Heart left ventricle (tissue), 16 donors: ENCODE data around the gene TLCD5. TPM values are rescaled to one million over a fixed set of nuclear protein-coding genes. Genes with fewer than 3 reads are reported as not detected.

Experiments used
- ATAC-seq, 4 donors: fragments of 200-7000 bp; cut with Tn5 transposase; one replicate each; pipeline ENCODE4 v1.9.1; 2020 to 2022; ENCODE audit warnings: moderate library complexity in 4 of 4, mild to moderate bottlenecking in 3 of 4, moderate number of reproducible peaks in 1 of 4
- DNase-seq, 5 donors: peaks; one replicate each; pipeline ENCODE4 v3.0.0-alpha.2; 2020
- H3K27ac ChIP-seq, 12 donors: fragments of 200-600 bp; sonication (generic) in 4 of 12; one replicate each; pipeline versions ENCODE4 v1.5.0 to v1.8.0; 2016 to 2022; ENCODE audit warnings: mild to moderate bottlenecking in 2 of 12
- H3K27me3 ChIP-seq, 9 donors: fragments of 200-600 bp; sonication (generic) in 2 of 9; one replicate each; pipeline versions ENCODE4 v1.5.1 to v1.8.0; 2016 to 2022; ENCODE audit warnings: mild to moderate bottlenecking in 3 of 9
- H3K36me3 ChIP-seq, 9 donors: fragments of 200-600 bp; sonication (generic) in 2 of 9; one replicate each; pipeline versions ENCODE4 v1.5.0 to v1.8.0; 2018 to 2022; ENCODE audit warnings: mild to moderate bottlenecking in 2 of 9
- H3K4me1 ChIP-seq, 12 donors: fragments of 200-600 bp; sonication (generic) in 4 of 12; one replicate each; pipeline versions ENCODE4 v1.5.0 to v1.8.0; 2016 to 2022; ENCODE audit warnings: mild to moderate bottlenecking in 3 of 12
- H3K4me3 ChIP-seq, 12 donors: fragments of 200-600 bp; sonication (generic) in 4 of 12; one replicate each; pipeline versions ENCODE4 v1.5.0 to v1.8.0; 2017 to 2022; ENCODE audit warnings: mild to moderate bottlenecking in 9 of 12, moderate library complexity in 4 of 12
- H3K9me3 ChIP-seq, 12 donors: fragments of 200-600 bp; sonication (generic) in 4 of 12; one replicate each; pipeline versions ENCODE4 v1.5.0 to v1.8.0; 2016 to 2022; ENCODE audit warnings: mild to moderate bottlenecking in 1 of 12
- POLR2A ChIP-seq, 2 donors: fragments of 450-650 bp; IDR thresholded peaks; one replicate each; pipeline ENCODE4 v1.6.1; 2017; ENCODE audit warnings: antibody characterized with exemption in 2 of 2, mild to moderate bottlenecking in 2 of 2, moderate library complexity in 2 of 2
- WGBS, 4 donors: extraction: QIAGEN DNeasy Blood & Tissue Kit in 2 of 4; methylation state at CpG; one replicate each; pipeline versions ENCODE4 v1.1.5 to v1.1.7; 2013 to 2018; 5-methylcytosine and 5-hydroxymethylcytosine counted together
- intact Hi-C, 10 donors: fragments of 100-400 bp; cut with DNase I; formaldehyde crosslinking; loops; one replicate each; pipeline versions ENCODE4 v1.11.1 to v1.14.2; 2022
- polyA plus RNA-seq, 2 donors: library from polyadenylated mRNA; stranded (reverse); fragments of 200-250 nt; gene quantifications; one replicate each; pipeline ENCODE4 v1.2.3, GENCODE V29; 2013
- total RNA-seq, 9 donors: library from RNA; depleted of rRNA in 2 of 9; stranded (reverse); fragments of >200 nt in 2 of 9; fragmentation: NEBNext Ultra II Directional in 3 of 9; extraction: Animal tissue kit (Norgen Biotek cat#: 25700) in 3 of 9; gene quantifications; one replicate each; pipeline versions ENCODE4 v1.1.0 to v1.2.4, GENCODE V29; 2016 to 2023
- TF ChIP-seq, protein P1 (sequence below), 12 donors: fragments of 200-600 bp; sonication (generic) in 4 of 12; IDR thresholded peaks; one replicate each; pipeline versions ENCODE4 v1.5.0 to v1.8.0; 2018 to 2022; ENCODE audit warnings: antibody characterized with exemption in 12 of 12, mild to moderate bottlenecking in 5 of 12
- donor health status: ischemic (EF 13 %, LVEDD 7.1; RV severe dilation, severe dysfunction).
- donor health status: healthy with polysubstance abuse.
- donor health status: DM: no; HTN: yes; CAD: no.
- donor health status: DM: no; HTN: no; CAD: no.
- donor health status: ischemic (EF 25% LVEDD 6.9; RV normal size, moderate dysfunction).
- donor health status: ischemic (EF 25% LVEDD 5.7; RV mildly dilated, moderate dysfunction).
- donor health status: healthy.
- donor health status: DM: yes; HTN: yes; CAD: no.
- donor health status: ischemic (EF 35%, LVEDD 5.7; RV mildly dilated, moderate dysfunction).
- donor health status: nonischemic (EF 11% LVEDD 7.7; RV severe dilation, severe dysfunction).
- donor health status: DM: yes; HTN: yes; CAD: no.
- donor health status: PGD.
- donor health status: ischemic (EF 29% LVEDD 5.4; RV normal size, mild dysfunction).
- donor health status: nonischemic (EF 23%, LVEDD 6.1; RV moderate dilation, normal function).

Gene TLCD5
- total and polyA plus RNA-seq, 11 donors = 4.0 to 15.0 (median 10.3) TPM

DNA sequence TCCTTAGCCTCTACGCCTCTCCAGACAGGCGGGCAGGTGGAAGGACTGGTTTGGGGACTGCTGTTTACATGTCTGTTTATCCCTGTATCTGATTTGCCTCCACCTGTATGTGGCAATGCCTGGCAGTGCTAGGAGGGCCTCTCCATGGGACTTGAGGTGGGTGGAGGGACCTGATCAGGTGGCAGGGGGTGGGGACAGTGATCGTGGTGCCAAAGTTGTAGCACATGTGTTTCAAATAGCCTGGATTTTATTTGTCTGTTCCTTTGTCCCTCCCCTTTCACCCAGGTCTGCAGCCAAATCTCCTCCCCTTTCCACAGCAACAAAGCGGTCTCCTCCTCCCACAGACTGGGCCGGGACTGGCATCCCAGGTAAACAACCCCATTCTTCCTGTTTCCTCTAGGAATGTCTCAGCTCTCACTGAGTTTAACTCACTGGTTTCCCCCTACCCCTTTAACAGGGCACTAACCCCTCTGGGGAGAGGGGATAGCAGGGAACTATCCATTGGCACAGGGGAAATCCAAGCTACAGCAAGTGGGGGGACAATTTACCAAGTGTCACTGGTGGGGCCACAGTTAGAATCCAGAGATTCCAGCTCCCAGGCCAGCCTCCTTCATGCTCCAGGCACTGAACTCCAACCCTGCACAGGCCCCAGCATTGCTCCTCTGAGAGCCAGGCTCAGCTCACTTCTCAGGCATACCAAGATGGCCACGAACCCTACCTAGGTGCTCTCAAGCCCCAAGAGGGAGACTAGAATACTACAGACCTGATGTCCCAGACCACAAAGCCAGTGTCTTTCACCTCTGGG lies 22.9 kb upstream of the TLCD5 start:
- Histone ChIP-seq H3K9me3 (no peaks in the 10 kb centered on the region), H3K4me3 (no peak overlapping the region), H3K27ac (no peak overlapping the region), H3K4me1 (peaks cover 0 to 14% (median 0%) of the 10 kb centered on the region in 12 donors), H3K27me3 (peaks cover 0 to 20% (median 0%) of the 10 kb centered on the region in 9 donors), H3K36me3 (no peaks in the 10 kb centered on the region)
- ATAC-seq (no peak), DNase-seq (no peak)
- TF ChIP-seq POLR2A (IDR thresholded peaks at IDR 0.05) = no peak
- TF ChIP-seq, protein P1, sequence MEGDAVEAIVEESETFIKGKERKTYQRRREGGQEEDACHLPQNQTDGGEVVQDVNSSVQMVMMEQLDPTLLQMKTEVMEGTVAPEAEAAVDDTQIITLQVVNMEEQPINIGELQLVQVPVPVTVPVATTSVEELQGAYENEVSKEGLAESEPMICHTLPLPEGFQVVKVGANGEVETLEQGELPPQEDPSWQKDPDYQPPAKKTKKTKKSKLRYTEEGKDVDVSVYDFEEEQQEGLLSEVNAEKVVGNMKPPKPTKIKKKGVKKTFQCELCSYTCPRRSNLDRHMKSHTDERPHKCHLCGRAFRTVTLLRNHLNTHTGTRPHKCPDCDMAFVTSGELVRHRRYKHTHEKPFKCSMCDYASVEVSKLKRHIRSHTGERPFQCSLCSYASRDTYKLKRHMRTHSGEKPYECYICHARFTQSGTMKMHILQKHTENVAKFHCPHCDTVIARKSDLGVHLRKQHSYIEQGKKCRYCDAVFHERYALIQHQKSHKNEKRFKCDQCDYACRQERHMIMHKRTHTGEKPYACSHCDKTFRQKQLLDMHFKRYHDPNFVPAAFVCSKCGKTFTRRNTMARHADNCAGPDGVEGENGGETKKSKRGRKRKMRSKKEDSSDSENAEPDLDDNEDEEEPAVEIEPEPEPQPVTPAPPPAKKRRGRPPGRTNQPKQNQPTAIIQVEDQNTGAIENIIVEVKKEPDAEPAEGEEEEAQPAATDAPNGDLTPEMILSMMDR (IDR thresholded peaks at IDR 0.05) = no peak
- WGBS, 4 donors = 67 to 78% (median 75%) methylated on average over 6 of the region's 6 CpGs
- intact Hi-C loops = loop anchor here in 5 of 10 donors (2.0 to 5.0 kb wide), 3 partner anchors 125 to 130 kb away; no protein-coding TSS in a partner anchor

DNA sequence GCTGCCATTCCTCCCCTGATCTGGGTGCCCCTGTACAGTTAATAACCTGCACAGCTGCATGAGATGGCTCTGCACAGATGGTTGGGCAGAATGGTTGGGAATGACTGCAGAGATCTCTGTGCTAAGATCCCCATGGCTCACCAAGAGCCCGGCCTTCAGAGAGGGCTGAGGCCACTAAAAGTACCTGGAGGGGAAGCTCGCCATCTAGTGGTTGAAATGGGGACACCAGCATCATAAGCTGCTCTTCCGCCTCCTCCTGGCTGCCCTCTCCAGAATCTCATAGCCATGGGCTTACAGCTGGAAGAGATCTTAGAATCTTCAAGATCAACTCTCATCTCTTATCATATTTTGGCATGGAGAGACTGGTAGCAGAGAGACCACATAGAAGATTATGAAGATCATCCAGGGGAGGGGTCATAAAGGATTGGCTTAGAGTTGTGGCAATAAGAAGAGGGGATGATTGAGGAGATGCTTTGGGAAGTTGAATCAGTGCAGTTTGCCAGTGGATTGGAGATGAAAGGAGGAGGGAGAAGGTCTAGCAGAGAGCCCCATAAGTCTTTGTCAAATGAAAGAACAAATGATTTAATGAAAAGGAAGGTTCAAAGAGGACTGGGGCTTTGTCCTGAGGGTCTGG lies 22.0 kb upstream of the TLCD5 start:
- no peak overlapping the region for H3K4me3 ChIP-seq
- peaks cover 0 to 14% (median 0%) of the 10 kb centered on the region in 12 donors for H3K4me1 ChIP-seq
- TF ChIP-seq POLR2A (IDR thresholded peaks at IDR 0.05) = no peak
- TF ChIP-seq, protein P1 (IDR thresholded peaks at IDR 0.05) = peak; percentile 71 to 93 (median 90)
- ATAC-seq = peak; percentile 67 to 83 (median 78)
- peaks cover 0 to 14% (median 0%) of the 10 kb centered on the region in 9 donors for H3K27me3 ChIP-seq
- DNase-seq = peak; percentile 54 to 79 (median 66)
- intact Hi-C loops = loop anchor here in 6 of 10 donors (1.0 to 5.0 kb wide), 4 partner anchors 126 to 131 kb away; no protein-coding TSS in a partner anchor
- 13 to 22% (median 16%) methylated on average over 3 of the region's 3 CpGs for WGBS, 4 donors
- no peaks in the 10 kb centered on the region for H3K36me3 ChIP-seq
- H3K27ac ChIP-seq = no peak overlapping the region
- no peaks in the 10 kb centered on the region for H3K9me3 ChIP-seq

DNA sequence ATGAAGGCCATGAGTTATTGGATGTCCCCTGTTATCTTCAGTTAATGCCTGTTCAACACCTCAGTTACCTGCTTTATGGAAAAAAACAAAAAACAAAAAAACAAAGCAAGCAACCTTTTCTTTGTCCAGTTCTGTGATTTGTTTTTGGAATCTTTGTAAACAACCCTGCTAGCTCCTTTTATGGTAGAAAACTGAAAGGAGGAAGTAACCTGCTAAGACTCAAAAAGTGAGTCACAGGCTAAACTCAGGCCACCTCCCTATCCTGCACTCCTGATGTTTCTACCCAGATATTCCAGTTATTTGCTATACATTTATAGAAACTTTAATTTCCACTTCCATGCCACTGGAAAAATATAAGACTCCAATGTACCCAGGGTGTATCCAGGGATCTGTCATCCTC lies 20.6 kb upstream of the TLCD5 start:
- intact Hi-C loops = loop anchor here in 1 of 10 donors (5.0 kb wide), 1 partner anchor 132 kb away; no protein-coding TSS in a partner anchor
- no peaks in the 10 kb centered on the region for H3K36me3 ChIP-seq
- peaks cover 0 to 3% (median 0%) of the 10 kb centered on the region in 9 donors for H3K27me3 ChIP-seq
- no peaks in the 10 kb centered on the region for H3K9me3 ChIP-seq
- DNase-seq (no peak), ATAC-seq (no peak)
- no peak overlapping the region for H3K4me3 ChIP-seq
- peaks cover 0 to 13% (median 0%) of the 10 kb centered on the region in 12 donors for H3K4me1 ChIP-seq
- H3K27ac ChIP-seq = no peak overlapping the region
- TF ChIP-seq, protein P1 (IDR thresholded peaks at IDR 0.05) = no peak
- no peak for TF ChIP-seq POLR2A (IDR thresholded peaks at IDR 0.05)

DNA sequence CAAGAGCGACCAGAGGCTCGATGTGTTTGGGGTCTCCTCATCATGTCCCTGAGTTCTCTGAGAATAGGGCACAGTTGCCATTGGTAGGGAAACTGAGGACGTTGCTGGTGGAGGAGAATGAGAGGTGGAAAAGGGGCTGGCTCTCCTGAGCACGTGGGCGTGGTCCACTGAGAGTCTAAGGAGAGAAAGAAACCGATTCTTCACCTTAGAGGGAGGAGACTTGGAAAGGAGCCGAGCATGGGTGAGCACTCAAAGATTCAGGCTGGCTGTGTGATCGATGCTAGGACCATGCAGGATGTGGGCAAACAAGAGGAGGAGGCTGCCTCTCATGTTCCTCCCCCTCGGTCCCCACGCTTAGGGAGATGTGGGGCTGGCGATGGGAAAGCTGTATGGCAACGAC lies 19.8 kb upstream of the TLCD5 start:
- WGBS, 4 donors = 82 to 88% (median 86%) methylated on average over 12 of the region's 12 CpGs
- intact Hi-C loops = no loop called here

More for the DNA sequence above, 19.8 kb upstream of the TLCD5 start:
- Histone ChIP-seq H3K4me3 (no peak overlapping the region), H3K27me3 (peaks cover 0 to 3% (median 0%) of the 10 kb centered on the region in 9 donors), H3K36me3 (no peaks in the 10 kb centered on the region), H3K9me3 (no peaks in the 10 kb centered on the region), H3K27ac (no peak overlapping the region), H3K4me1 (peaks cover 0 to 5% (median 0%) of the 10 kb centered on the region in 12 donors)
- ATAC-seq = no peak
- DNase-seq = no peak
- no peak for TF ChIP-seq POLR2A (IDR thresholded peaks at IDR 0.05)
- TF ChIP-seq, protein P1 (IDR thresholded peaks at IDR 0.05) = no peak
